Hepatic stellate cell (primary cell): ENCODE data around the gene HSPA1A.
"Not testable (repeated sequence)": the region's sequence is repeated elsewhere in the genome, so short reads cannot be mapped to it uniquely, and the experiment has no call there.

Source experiments
- DNase-seq: peaks from one replicate; pipeline ENCODE4 v3.0.0; 2011; ENCODE audit warnings: low spot score

The HSPA1A gene

GRCh38 chr6:31836474-31837368 lies 21.4 kb downstream of the HSPA1A start:
- DNase-seq = peak; percentile 53

GRCh38 chr6:31837369-31838113 lies 22.2 kb downstream of the HSPA1A start:
- no peak for DNase-seq

- DNase-seq = not testable (repeated sequence)
Observed at GRCh38 chr6:31838114-31838553, 22.8 kb downstream of the HSPA1A start.

- DNase-seq = no peak
Observed at GRCh38 chr6:31838968-31839367, 23.6 kb downstream of the HSPA1A start.

GRCh38 chr6:31839779-31840126 lies 24.4 kb downstream of the HSPA1A start:
- DNase-seq = not testable (repeated sequence)

- no peak for DNase-seq
Observed at GRCh38 chr6:31842053-31842452, 26.7 kb downstream of the HSPA1A start.

- DNase-seq = no peak
Observed at GRCh38 chr6:31844507-31844906, 29.2 kb downstream of the HSPA1A start.

GRCh38 chr6:31847276-31847978 lies 32.1 kb downstream of the HSPA1A start:
- no peak for DNase-seq

- DNase-seq = no peak
Observed at GRCh38 chr6:31850765-31851484, 35.6 kb downstream of the HSPA1A start.

- DNase-seq = no peak
Observed at GRCh38 chr6:31851485-31851832, 36.1 kb downstream of the HSPA1A start.

- DNase-seq = not testable (repeated sequence)
Observed at GRCh38 chr6:31851980-31852718, 36.8 kb downstream of the HSPA1A start.

GRCh38 chr6:31857774-31858173 lies 42.4 kb downstream of the HSPA1A start:
- not testable (repeated sequence) for DNase-seq

- DNase-seq = no peak
Observed at GRCh38 chr6:31858707-31859106, 43.4 kb downstream of the HSPA1A start.

GRCh38 chr6:31859923-31860322 lies 44.6 kb downstream of the HSPA1A start:
- DNase-seq = no peak

- DNase-seq = no peak
Observed at GRCh38 chr6:31860349-31860748, 45.0 kb downstream of the HSPA1A start.

GRCh38 chr6:31861150-31861549 lies 45.8 kb downstream of the HSPA1A start:
- DNase-seq = no peak

GRCh38 chr6:31861919-31862343 lies 46.6 kb downstream of the HSPA1A start:
- DNase-seq = no peak

GRCh38 chr6:31862344-31863235 lies 47.2 kb downstream of the HSPA1A start, which contains the start of gene NEU1:
TSS of gene NEU1 (minus strand) at chr6:31862821. CDS start at chr6:31862776, 45 bp downstream.
- DNase-seq = peak; percentile 100

GRCh38 chr6:31864123-31864562 lies 48.8 kb downstream of the HSPA1A start:
- not testable (repeated sequence) for DNase-seq

GRCh38 chr6:31864818-31865204 lies 49.5 kb downstream of the HSPA1A start:
- no peak for DNase-seq
